Transverse colon (tissue), 4 donors: ENCODE measurements around the gene CHRDL1. TPM values are rescaled to one million over a fixed set of nuclear protein-coding genes. Genes with fewer than 3 reads are reported as not detected.
A peak's percentile ranks its signal among the peaks of the same experiment; 100 is the strongest.

ENCODE experiments used
- DNase-seq: peaks from one replicate; pipeline ENCODE4 v3.0.0-alpha.2; 2019
- H3K27ac ChIP-seq, 4 donors: fragments of 200-600 bp; sonication (generic); 2 replicates each; pipeline ENCODE4 v1.5.1; 2016 to 2018; ENCODE audit warnings: inconsistent platforms in 4 of 4
- H3K27me3 ChIP-seq: fragments of 200-600 bp; sonication (generic); 2 replicates; pipeline ENCODE4 v1.5.1; 2017; ENCODE audit warnings: inconsistent platforms
- H3K36me3 ChIP-seq, 4 donors: fragments of 200-600 bp; sonication (generic); 2 replicates each; pipeline ENCODE4 v1.5.1; 2017 to 2019; ENCODE audit warnings: inconsistent platforms in 4 of 4
- H3K4me1 ChIP-seq, 4 donors: fragments of 200-600 bp; sonication (generic); 2 replicates each; pipeline ENCODE4 v1.5.1; 2017 to 2020; ENCODE audit warnings: inconsistent platforms in 4 of 4
- H3K4me3 ChIP-seq, 4 donors: fragments of 200-600 bp; sonication (generic); 1 replicate in 1 of 4; 2 replicates in 3 of 4; pipeline versions ENCODE4 v1.5.1 to v1.6.1; 2017 to 2019; ENCODE audit warnings: inconsistent platforms in 4 of 4
- H3K9me3 ChIP-seq, 2 donors: fragments of 200-600 bp; sonication (generic); 2 replicates each; pipeline ENCODE4 v1.5.1; 2017 to 2019; ENCODE audit warnings: inconsistent platforms in 2 of 2
- EP300 ChIP-seq: sonication (generic); formaldehyde crosslinking; IDR thresholded peaks from one replicate; pipeline ENCODE4 v1.6.1; 2017; ENCODE audit warnings: antibody characterized with exemption, low read depth
- POLR2A ChIP-seq: fragments of 450-650 bp; IDR thresholded peaks from one replicate; pipeline ENCODE4 v1.6.1; 2016; ENCODE audit warnings: antibody characterized with exemption, mild to moderate bottlenecking, moderate library complexity
- POLR2AphosphoS5 ChIP-seq, 3 donors: sonication (generic); formaldehyde crosslinking; IDR thresholded peaks; one replicate each; pipeline ENCODE4 v1.6.1; 2016; ENCODE audit warnings: antibody characterized with exemption in 3 of 3
- WGBS, 2 donors: methylation state at CpG; one replicate each; pipeline ENCODE4 v1.1.5; 2018; ENCODE audit warnings: low coverage in 1 of 2; 5-methylcytosine and 5-hydroxymethylcytosine counted together
- in situ Hi-C, 4 donors: fragments of 200-750 bp; cut with MboI; loops; one replicate each; pipeline versions ENCODE4 v1.15.0 to v1.15.1; 2017; ENCODE audit warnings: low sequenced_read_pairs in 3 of 4, low pct_ligation_motif_present in 1 of 4, low pct_unique_long_range_greater_than_20kb in 1 of 4
- intact Hi-C: fragments of 100-400 bp; cut with DNase I; formaldehyde crosslinking; loops from one replicate; pipeline ENCODE4 v1.15.1; 2023; ENCODE audit warnings: low total_unique reads
- total RNA-seq, 4 donors: library from RNA; depleted of rRNA; stranded (reverse); fragments of >200 nt; gene quantifications; one replicate each; pipeline ENCODE4 v1.1.0, GENCODE V29; 2016
- TF ChIP-seq, protein P1 (sequence below), 5 experiments: fragments of 200-600 bp in 3 of 5; fragments of 450-650 bp in 2 of 5; sonication (generic) in 3 of 5; IDR thresholded peaks; 1 replicate in 2 of 5; 2 replicates in 3 of 5; pipeline ENCODE4 v1.5.1; 2016 to 2017; ENCODE audit warnings: antibody characterized with exemption in 5 of 5, inconsistent platforms in 3 of 5, mild to moderate bottlenecking in 2 of 5, moderate library complexity in 1 of 5

The CHRDL1 gene
- 10 to 100 TPM; 13.5 to 46.4 (median 16.5) TPM for total RNA-seq

GRCh38 chrX:110795645-110796406 lies at the start of gene CHRDL1:
Gene CHRDL1, minus strand, starts transcription at chrX:110795817. Its CDS starts 3,636 bp downstream, at chrX:110792181.
- Histone ChIP-seq H3K4me3 (peak within 1 kb of the TSS in 3 of 4 donors; percentile 14 to 34 (median 22)), H3K4me1 (no peaks in the 10 kb centered on the region), H3K27me3 (peaks cover 7% of the 10 kb centered on the region), H3K27ac (peak within 1 kb of the TSS in 2 of 4 donors; percentile 57 to 58), H3K36me3 (no peaks in the 10 kb centered on the region), H3K9me3 (no peaks in the 10 kb centered on the region)
- in situ Hi-C loops = loop anchor here in 1 of 4 donors (25.0 kb wide), 1 partner anchor 109 kb away; no protein-coding TSS in a partner anchor
- TF ChIP-seq EP300 (no peak), POLR2AphosphoS5 (IDR thresholded peaks at IDR 0.05) (no peak), POLR2A (no peak)
- TF ChIP-seq, protein P1, sequence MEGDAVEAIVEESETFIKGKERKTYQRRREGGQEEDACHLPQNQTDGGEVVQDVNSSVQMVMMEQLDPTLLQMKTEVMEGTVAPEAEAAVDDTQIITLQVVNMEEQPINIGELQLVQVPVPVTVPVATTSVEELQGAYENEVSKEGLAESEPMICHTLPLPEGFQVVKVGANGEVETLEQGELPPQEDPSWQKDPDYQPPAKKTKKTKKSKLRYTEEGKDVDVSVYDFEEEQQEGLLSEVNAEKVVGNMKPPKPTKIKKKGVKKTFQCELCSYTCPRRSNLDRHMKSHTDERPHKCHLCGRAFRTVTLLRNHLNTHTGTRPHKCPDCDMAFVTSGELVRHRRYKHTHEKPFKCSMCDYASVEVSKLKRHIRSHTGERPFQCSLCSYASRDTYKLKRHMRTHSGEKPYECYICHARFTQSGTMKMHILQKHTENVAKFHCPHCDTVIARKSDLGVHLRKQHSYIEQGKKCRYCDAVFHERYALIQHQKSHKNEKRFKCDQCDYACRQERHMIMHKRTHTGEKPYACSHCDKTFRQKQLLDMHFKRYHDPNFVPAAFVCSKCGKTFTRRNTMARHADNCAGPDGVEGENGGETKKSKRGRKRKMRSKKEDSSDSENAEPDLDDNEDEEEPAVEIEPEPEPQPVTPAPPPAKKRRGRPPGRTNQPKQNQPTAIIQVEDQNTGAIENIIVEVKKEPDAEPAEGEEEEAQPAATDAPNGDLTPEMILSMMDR (IDR thresholded peaks at IDR 0.05) = no peak
- intact Hi-C loops = no loop called here
- WGBS, 2 donors = 39% methylated on average over 60 of the region's 60 CpGs; no CpG with 5 or more reads in 1 of the 2 donors
- DNase-seq = peak; percentile 18

DNA sequence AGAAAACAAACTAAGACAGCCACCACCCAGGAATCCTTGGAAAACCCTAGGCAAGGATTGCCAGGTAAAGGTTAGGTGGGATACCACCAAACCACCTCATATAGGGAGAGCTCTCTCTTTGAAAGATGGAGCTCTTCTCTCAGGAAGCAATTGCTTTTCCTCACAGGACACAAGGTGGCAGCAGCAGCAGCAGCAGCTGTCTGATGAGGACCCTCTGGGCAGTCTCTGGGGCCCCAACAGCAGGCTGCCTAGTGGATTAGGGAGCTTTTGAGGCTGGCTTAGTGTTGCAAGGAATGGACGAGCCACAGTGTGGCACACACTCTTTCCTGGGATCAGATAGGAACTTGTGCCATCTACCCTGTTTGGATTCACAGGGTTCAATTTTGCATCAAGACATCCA lies 41.4 kb upstream of the CHRDL1 start:
- DNase-seq = no peak
- no peaks in the 10 kb centered on the region for H3K9me3 ChIP-seq
- 57% methylated on average over 1 of the region's 1 CpG; no CpG with 5 or more reads in 1 of the 2 donors for WGBS, 2 donors
- intact Hi-C loops (no loop called here), in situ Hi-C loops (no loop called here)
- H3K4me1 ChIP-seq = no peaks in the 10 kb centered on the region
- TF ChIP-seq POLR2AphosphoS5 (IDR thresholded peaks at IDR 0.05) (no peak), EP300 (no peak), POLR2A (no peak)
- TF ChIP-seq, protein P1 (IDR thresholded peaks at IDR 0.05) = no peak
- no peak overlapping the region for H3K4me3 ChIP-seq
- no peaks in the 10 kb centered on the region for H3K27me3 ChIP-seq
- H3K27ac ChIP-seq = no peak overlapping the region
- no peaks in the 10 kb centered on the region for H3K36me3 ChIP-seq

- no peak overlapping the region for H3K27ac ChIP-seq
- no peaks in the 10 kb centered on the region for H3K9me3 ChIP-seq
- no peaks in the 10 kb centered on the region for H3K36me3 ChIP-seq
- no peak for DNase-seq
- no peaks in the 10 kb centered on the region for H3K27me3 ChIP-seq
- TF ChIP-seq EP300 (no peak), POLR2A (no peak), POLR2AphosphoS5 (IDR thresholded peaks at IDR 0.05) (no peak)
- TF ChIP-seq, protein P1 (IDR thresholded peaks at IDR 0.05) = no peak
- no peaks in the 10 kb centered on the region for H3K4me1 ChIP-seq
- intact Hi-C loops (no loop called here), in situ Hi-C loops (no loop called here)
- no peak overlapping the region for H3K4me3 ChIP-seq
Observed at GRCh38 chrX:110836451-110836850, 40.8 kb upstream of the CHRDL1 start.

DNA sequence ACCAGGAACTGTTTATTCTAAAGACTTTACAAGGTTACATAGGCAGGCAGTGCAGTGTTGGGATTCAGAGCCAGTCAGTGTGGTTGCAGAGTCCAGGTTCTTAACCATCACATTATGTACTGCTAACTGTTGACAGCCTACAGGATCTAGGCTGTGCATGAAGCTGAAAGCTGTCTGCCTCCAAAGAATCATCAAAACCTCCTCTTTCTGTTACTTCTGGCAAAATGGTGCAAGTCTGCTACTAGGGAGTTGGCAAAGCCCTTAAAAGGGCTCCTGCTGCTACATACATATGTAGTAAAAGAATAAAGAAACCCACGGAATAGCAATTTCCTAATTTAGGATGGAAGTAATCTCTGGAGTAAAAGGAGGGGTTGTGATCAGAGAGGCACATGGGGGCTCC lies 40.4 kb upstream of the CHRDL1 start:
- H3K27me3 ChIP-seq = no peaks in the 10 kb centered on the region
- 41 to 50% methylated on average over 1 of the region's 1 CpG for WGBS, 2 donors
- H3K36me3 ChIP-seq = no peaks in the 10 kb centered on the region
- TF ChIP-seq EP300 (no peak), POLR2A (no peak), POLR2AphosphoS5 (IDR thresholded peaks at IDR 0.05) (no peak)
- TF ChIP-seq, protein P1 (IDR thresholded peaks at IDR 0.05) = no peak
- no peak for DNase-seq
- H3K4me3 ChIP-seq = no peak overlapping the region
- no peaks in the 10 kb centered on the region for H3K9me3 ChIP-seq
- intact Hi-C loops = no loop called here
- no peak overlapping the region for H3K27ac ChIP-seq
- H3K4me1 ChIP-seq = no peaks in the 10 kb centered on the region
- in situ Hi-C loops = no loop called here
